Karpas-422 (cell line): ENCODE results near the gene PDE8A. TPM values are rescaled to one million over a fixed set of nuclear protein-coding genes. Genes with fewer than 3 reads are reported as not detected.

ENCODE experiments used
- DNase-seq: peaks from one replicate; pipeline ENCODE4 v3.0.0-alpha.2; 2015
- H2AFZ ChIP-seq: fragments of 200-600 bp; sonication (generic); 2 replicates; pipeline ENCODE4 v1.6.1; 2014; ENCODE audit warnings: antibody characterized with exemption, low read length, mixed read lengths
- H3K27ac ChIP-seq: fragments of 200-600 bp; sonication (generic); 2 replicates; pipeline ENCODE4 v1.5.1; 2014; ENCODE audit warnings: mild to moderate bottlenecking, low read length, moderate library complexity
- H3K27me3 ChIP-seq: fragments of 200-600 bp; sonication (generic); 2 replicates; pipeline ENCODE4 v1.6.1; 2014; ENCODE audit warnings: low read length, mixed read lengths
- H3K36me3 ChIP-seq: fragments of 200-600 bp; sonication (generic); 2 replicates; pipeline ENCODE4 v1.6.1; 2014; ENCODE audit warnings: low read length, mixed read lengths; ENCODE audit not compliant: insufficient read depth
- H3K4me1 ChIP-seq: fragments of 200-600 bp; sonication (generic); 2 replicates; pipeline ENCODE4 v1.6.1; 2014; ENCODE audit warnings: mild to moderate bottlenecking, low read length, mixed read lengths
- H3K4me2 ChIP-seq: fragments of 200-600 bp; sonication (generic); 2 replicates; pipeline ENCODE4 v1.6.1; 2014; ENCODE audit warnings: low read length, low read depth, mild to moderate bottlenecking; ENCODE audit not compliant: poor library complexity, severe bottlenecking
- H3K4me3 ChIP-seq: fragments of 200-600 bp; sonication (generic); 2 replicates; pipeline ENCODE4 v1.5.1; 2014; ENCODE audit warnings: mild to moderate bottlenecking, antibody characterized with exemption, low read length, mixed read lengths
- H3K79me2 ChIP-seq: fragments of 200-600 bp; sonication (generic); 2 replicates; pipeline ENCODE4 v1.6.1; 2014; ENCODE audit warnings: mild to moderate bottlenecking, low read length, mixed read lengths
- H3K9ac ChIP-seq: fragments of 200-600 bp; sonication (generic); 2 replicates; pipeline ENCODE4 v1.6.0; 2014; ENCODE audit warnings: low read length
- H3K9me2 ChIP-seq: fragments of 200-600 bp; sonication (generic), shearing (Covaris generic); replicated peaks from 2 replicates; pipeline ENCODE4 v1.6.0; 2014; ENCODE audit warnings: mild to moderate bottlenecking, low read length, moderate library complexity; ENCODE audit not compliant: insufficient read depth
- H3K9me3 ChIP-seq: fragments of 300-700, 200-600 bp; sonication (generic); 2 replicates; pipeline ENCODE4 v1.6.1; 2014; ENCODE audit warnings: low read length, mixed read lengths
- H4K20me1 ChIP-seq: fragments of 200-600 bp; sonication (generic); 2 replicates; pipeline ENCODE4 v1.6.1; 2014; ENCODE audit warnings: mild to moderate bottlenecking, antibody characterized with exemption, low read length, low read depth; ENCODE audit not compliant: insufficient read depth
- total RNA-seq: library from RNA; depleted of rRNA; stranded (reverse); fragments of >200 nt; shearing (Covaris generic); gene quantifications from 2 replicates; pipeline ENCODE4 v1.2.3, GENCODE V29; 2014; ENCODE audit warnings: low replicate concordance

PDE8A gene
- total RNA-seq, 1 experiment from 2014 or later, result 3.4 TPM

- Histone ChIP-seq H4K20me1 (peaks cover 20% of the 10 kb centered on the region; the same call in 1 of the 2 replicates), H3K9me2 (no peaks in the 10 kb centered on the region), H3K27ac (no peak overlapping the region), H3K4me3 (no peak overlapping the region), H3K36me3 (no peaks in the 10 kb centered on the region), H3K4me1 (no peaks in the 10 kb centered on the region), H3K79me2 (no peaks in the 10 kb centered on the region), H3K9ac (no peak overlapping the region), H3K27me3 (no peaks in the 10 kb centered on the region), H3K9me3 (no peaks in the 10 kb centered on the region), H3K4me2 (no peak overlapping the region), H2AFZ (no peak overlapping the region)
- no peak for DNase-seq
These were observed 48.8 kb downstream of the PDE8A start for GRCh38 chr15:85030301-85030929.

- Histone ChIP-seq H3K27me3 (no peaks in the 10 kb centered on the region), H3K4me1 (no peaks in the 10 kb centered on the region), H2AFZ (no peak overlapping the region), H3K36me3 (no peaks in the 10 kb centered on the region), H3K9me2 (no peaks in the 10 kb centered on the region), H3K9me3 (no peaks in the 10 kb centered on the region), H3K79me2 (no peaks in the 10 kb centered on the region), H3K27ac (no peak overlapping the region), H3K4me3 (no peak overlapping the region), H4K20me1 (peaks cover 17% of the 10 kb centered on the region; the same call in 1 of the 2 replicates), H3K4me2 (no peak overlapping the region), H3K9ac (no peak overlapping the region)
- DNase-seq, result no peak
These were observed 49.7 kb downstream of the PDE8A start for GRCh38 chr15:85031086-85031943.

- Histone ChIP-seq H3K9ac (no peak overlapping the region), H2AFZ (no peak overlapping the region), H3K4me1 (no peaks in the 10 kb centered on the region), H3K4me3 (no peak overlapping the region), H3K27me3 (no peaks in the 10 kb centered on the region), H3K79me2 (no peaks in the 10 kb centered on the region), H3K36me3 (no peaks in the 10 kb centered on the region), H3K9me2 (no peaks in the 10 kb centered on the region), H3K4me2 (no peak overlapping the region), H4K20me1 (peaks cover 15% of the 10 kb centered on the region; the same call in 1 of the 2 replicates), H3K27ac (no peak overlapping the region), H3K9me3 (no peaks in the 10 kb centered on the region)
- no peak for DNase-seq
These were observed 50.4 kb downstream of the PDE8A start for GRCh38 chr15:85031944-85032558.

- no peaks in the 10 kb centered on the region for H3K27me3 ChIP-seq
- peaks cover 12% of the 10 kb centered on the region; the same call in 1 of the 2 replicates for H4K20me1 ChIP-seq
- no peak overlapping the region for H2AFZ ChIP-seq
- no peak overlapping the region for H3K9ac ChIP-seq
- no peak overlapping the region for H3K4me3 ChIP-seq
- H3K9me3 ChIP-seq, result no peaks in the 10 kb centered on the region
- H3K36me3 ChIP-seq, result no peaks in the 10 kb centered on the region
- H3K4me1 ChIP-seq, result peaks cover 6% of the 10 kb centered on the region
- H3K27ac ChIP-seq, result no peak overlapping the region
- no peaks in the 10 kb centered on the region for H3K79me2 ChIP-seq
- DNase-seq, result no peak
- no peak overlapping the region for H3K4me2 ChIP-seq
- H3K9me2 ChIP-seq, result no peaks in the 10 kb centered on the region
These were observed 51.5 kb downstream of the PDE8A start for GRCh38 chr15:85033148-85033547.

- Histone ChIP-seq H3K4me2 (no peak overlapping the region), H3K36me3 (no peaks in the 10 kb centered on the region), H3K9me3 (no peaks in the 10 kb centered on the region), H3K9me2 (no peaks in the 10 kb centered on the region), H2AFZ (no peak overlapping the region), H3K79me2 (no peaks in the 10 kb centered on the region), H4K20me1 (peaks cover 12% of the 10 kb centered on the region; the same call in 1 of the 2 replicates), H3K4me1 (peaks cover 6% of the 10 kb centered on the region), H3K27ac (no peak overlapping the region), H3K27me3 (no peaks in the 10 kb centered on the region), H3K9ac (no peak overlapping the region), H3K4me3 (no peak overlapping the region)
- DNase-seq, result no peak
These were observed 52.6 kb downstream of the PDE8A start for GRCh38 chr15:85034276-85034675.

GRCh38 chr15:85035980-85036379, 54.3 kb downstream of the PDE8A start:
- Histone ChIP-seq H3K4me2 (no peak overlapping the region), H4K20me1 (peaks cover 18% of the 10 kb centered on the region), H3K9me2 (no peaks in the 10 kb centered on the region), H3K9ac (no peak overlapping the region), H3K4me1 (peaks cover 6% of the 10 kb centered on the region), H3K4me3 (no peak overlapping the region), H3K79me2 (no peaks in the 10 kb centered on the region), H3K36me3 (no peaks in the 10 kb centered on the region), H2AFZ (no peak overlapping the region), H3K27ac (no peak overlapping the region), H3K9me3 (no peaks in the 10 kb centered on the region), H3K27me3 (no peaks in the 10 kb centered on the region)
- DNase-seq, result no peak

- Histone ChIP-seq H3K4me3 (no peak overlapping the region), H3K27ac (no peak overlapping the region), H3K36me3 (no peaks in the 10 kb centered on the region), H4K20me1 (peaks cover 15% of the 10 kb centered on the region), H3K9ac (no peak overlapping the region), H3K4me1 (peaks cover 6% of the 10 kb centered on the region), H2AFZ (no peak overlapping the region), H3K27me3 (no peaks in the 10 kb centered on the region), H3K9me2 (no peaks in the 10 kb centered on the region), H3K9me3 (no peaks in the 10 kb centered on the region), H3K4me2 (no peak overlapping the region), H3K79me2 (no peaks in the 10 kb centered on the region)
- no peak for DNase-seq
These were observed 55.1 kb downstream of the PDE8A start for GRCh38 chr15:85036716-85037115.

- H3K27me3 ChIP-seq, result no peaks in the 10 kb centered on the region
- H3K4me3 ChIP-seq, result no peak overlapping the region
- no peaks in the 10 kb centered on the region for H3K79me2 ChIP-seq
- H3K9me3 ChIP-seq, result no peaks in the 10 kb centered on the region
- H3K36me3 ChIP-seq, result no peaks in the 10 kb centered on the region
- H3K4me2 ChIP-seq, result no peak overlapping the region
- H2AFZ ChIP-seq, result no peak overlapping the region
- no peak overlapping the region for H3K27ac ChIP-seq
- no peak for DNase-seq
- H3K9me2 ChIP-seq, result no peaks in the 10 kb centered on the region
- peaks cover 11% of the 10 kb centered on the region for H4K20me1 ChIP-seq
- H3K9ac ChIP-seq, result no peak overlapping the region
- peaks cover 6% of the 10 kb centered on the region for H3K4me1 ChIP-seq
These were observed 56.0 kb downstream of the PDE8A start for GRCh38 chr15:85037641-85038040.
